Measurements from ENCODE around the gene SLC13A4. TPM values are rescaled to one million over a fixed set of nuclear protein-coding genes. Genes with fewer than 3 reads are reported as not detected.

The SLC13A4 gene
- polyA plus RNA-seq, 1 donor from 2014 or later = 1.4 TPM

GRCh38 chr7:135773464-135773863 is 45.5 kb upstream of the SLC13A4 start:
- no peak overlapping the region for H3K4me3 ChIP-seq (ENCODE audit: low read length)
- no peak overlapping the region for H3K27ac ChIP-seq (ENCODE audit: low read length)
- no peak overlapping the region for H3K9ac ChIP-seq (ENCODE audit: low read length)
- H2AFZ ChIP-seq (ENCODE audit: low read depth, low read length) = no peak overlapping the region
- H3K4me2 ChIP-seq (ENCODE audit: low read length) = no peak overlapping the region
- no peaks in the 10 kb centered on the region for H4K20me1 ChIP-seq (ENCODE audit: insufficient read depth)
- TF ChIP-seq MXI1 (conservative IDR thresholded peaks at IDR 0.05; ENCODE audit: poor library complexity, severe bottlenecking) = no peak
- no peak for TF ChIP-seq POLR2AphosphoS5 (IDR thresholded peaks at IDR 0.05)
- TF ChIP-seq RAD21 (conservative IDR thresholded peaks at IDR 0.05) = no peak
- TF ChIP-seq REST (IDR thresholded peaks at IDR 0.05; ENCODE audit: borderline replicate concordance) = no peak
- TF ChIP-seq TAF1 (IDR thresholded peaks at IDR 0.05; ENCODE audit: low read depth) = no peak
- no peak for TF ChIP-seq CTCF (IDR thresholded peaks at IDR 0.05; ENCODE audit: poor library complexity, severe bottlenecking)
- TF ChIP-seq EP300 (conservative IDR thresholded peaks at IDR 0.05; ENCODE audit: poor library complexity, severe bottlenecking) = no peak
- no peak for TF ChIP-seq EZH2 (IDR thresholded peaks at IDR 0.05; ENCODE audit: borderline replicate concordance, insufficient read depth, low read length, poor library complexity, severe bottlenecking)
- no peak for TF ChIP-seq SMC3 (conservative IDR thresholded peaks at IDR 0.05; ENCODE audit: poor library complexity)
- no peaks in the 10 kb centered on the region for H3K27me3 ChIP-seq (ENCODE audit: insufficient read depth, low read depth, low read length)
- H3K9me3 ChIP-seq (ENCODE audit: low read length) = no peaks in the 10 kb centered on the region
- H3K9me2 ChIP-seq (ENCODE audit: insufficient read depth, low read length) = no peaks in the 10 kb centered on the region
- no peaks in the 10 kb centered on the region for H3K36me3 ChIP-seq (ENCODE audit: insufficient read depth, low read length)
- no peaks in the 10 kb centered on the region for H3K79me2 ChIP-seq (replicated peaks; ENCODE audit: insufficient read depth, low read length)
- H3F3A ChIP-seq (ENCODE audit: insufficient read depth, low read length, poor library complexity, severe bottlenecking) = peaks cover 6% of the 10 kb centered on the region

- no peak overlapping the region for H3K27ac ChIP-seq (ENCODE audit: low read length)
- H4K20me1 ChIP-seq (ENCODE audit: insufficient read depth) = no peaks in the 10 kb centered on the region
- H3K9me2 ChIP-seq (ENCODE audit: insufficient read depth, low read length) = no peaks in the 10 kb centered on the region
- no peak overlapping the region for H3K4me3 ChIP-seq (ENCODE audit: low read length)
- H3K36me3 ChIP-seq (ENCODE audit: insufficient read depth, low read length) = no peaks in the 10 kb centered on the region
- no peaks in the 10 kb centered on the region for H3K27me3 ChIP-seq (ENCODE audit: insufficient read depth, low read depth, low read length)
- H3K9ac ChIP-seq (ENCODE audit: low read length) = no peak overlapping the region
- no peaks in the 10 kb centered on the region for H3K79me2 ChIP-seq (replicated peaks; ENCODE audit: insufficient read depth, low read length)
- H3K4me2 ChIP-seq (ENCODE audit: low read length) = no peak overlapping the region
- no peaks in the 10 kb centered on the region for H3K9me3 ChIP-seq (ENCODE audit: low read length)
- no peak overlapping the region for H2AFZ ChIP-seq (ENCODE audit: low read depth, low read length)
- no peak for TF ChIP-seq MXI1 (conservative IDR thresholded peaks at IDR 0.05; ENCODE audit: poor library complexity, severe bottlenecking)
- no peak for TF ChIP-seq TAF1 (IDR thresholded peaks at IDR 0.05; ENCODE audit: low read depth)
- no peak for TF ChIP-seq REST (IDR thresholded peaks at IDR 0.05; ENCODE audit: borderline replicate concordance)
- no peak for TF ChIP-seq RAD21 (conservative IDR thresholded peaks at IDR 0.05)
- TF ChIP-seq CTCF (IDR thresholded peaks at IDR 0.05; ENCODE audit: poor library complexity, severe bottlenecking) = no peak
- no peak for TF ChIP-seq POLR2AphosphoS5 (IDR thresholded peaks at IDR 0.05)
- TF ChIP-seq EZH2 (IDR thresholded peaks at IDR 0.05; ENCODE audit: borderline replicate concordance, insufficient read depth, low read length, poor library complexity, severe bottlenecking) = no peak
- H3F3A ChIP-seq (ENCODE audit: insufficient read depth, low read length, poor library complexity, severe bottlenecking) = peaks cover 6% of the 10 kb centered on the region
Measured at GRCh38 chr7:135772639-135773222, 44.7 kb upstream of the SLC13A4 start.

Measured in neural cell (in vitro differentiated cells).